Measurements from ENCODE around the gene GALNT9. TPM values are rescaled to one million over a fixed set of nuclear protein-coding genes. Genes with fewer than 3 reads are reported as not detected.

Gene GALNT9
- total RNA-seq, 6 experiments from 2014 or later, result not detected

DNA sequence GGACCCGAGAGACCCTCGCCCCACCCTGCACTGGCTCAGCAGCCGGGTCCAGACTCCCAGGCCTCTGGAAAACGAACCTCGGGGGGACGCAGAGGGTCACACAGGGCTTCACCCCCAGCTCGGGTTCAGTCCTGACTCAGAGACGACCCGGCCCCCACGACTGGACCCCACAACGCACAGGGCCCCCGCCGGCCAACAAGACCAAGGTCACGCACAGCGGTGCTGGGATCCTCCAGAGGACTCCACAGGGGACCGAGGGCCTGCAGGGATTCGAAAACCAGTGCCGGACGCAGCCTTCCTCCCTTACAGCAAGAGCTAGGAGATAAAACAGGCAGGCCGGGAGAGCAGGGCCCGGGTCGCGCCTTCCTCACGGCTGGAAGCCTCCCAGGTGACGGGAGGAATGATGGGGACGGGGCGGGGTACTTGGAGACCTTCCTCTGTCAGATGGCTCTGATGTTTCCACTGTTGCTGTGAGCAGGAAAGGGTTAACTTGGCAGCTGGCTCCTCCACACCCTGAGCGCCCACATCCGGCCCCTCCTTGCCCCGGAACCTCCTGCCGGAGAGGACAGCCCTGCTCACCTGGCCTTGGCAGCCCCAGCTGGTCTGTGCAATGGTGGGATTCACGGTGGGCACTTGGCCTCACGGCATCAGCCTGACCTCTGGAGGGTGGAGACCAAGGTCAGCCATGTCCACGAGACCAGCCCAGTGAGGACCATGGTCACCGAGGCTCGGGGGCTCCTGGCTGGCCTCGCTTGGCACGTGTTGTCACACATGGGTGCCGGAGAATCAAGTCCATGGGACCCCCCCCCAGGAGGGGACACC is 46.2 kb downstream of the GALNT9 start:
- TF ChIP-seq, protein P1, sequence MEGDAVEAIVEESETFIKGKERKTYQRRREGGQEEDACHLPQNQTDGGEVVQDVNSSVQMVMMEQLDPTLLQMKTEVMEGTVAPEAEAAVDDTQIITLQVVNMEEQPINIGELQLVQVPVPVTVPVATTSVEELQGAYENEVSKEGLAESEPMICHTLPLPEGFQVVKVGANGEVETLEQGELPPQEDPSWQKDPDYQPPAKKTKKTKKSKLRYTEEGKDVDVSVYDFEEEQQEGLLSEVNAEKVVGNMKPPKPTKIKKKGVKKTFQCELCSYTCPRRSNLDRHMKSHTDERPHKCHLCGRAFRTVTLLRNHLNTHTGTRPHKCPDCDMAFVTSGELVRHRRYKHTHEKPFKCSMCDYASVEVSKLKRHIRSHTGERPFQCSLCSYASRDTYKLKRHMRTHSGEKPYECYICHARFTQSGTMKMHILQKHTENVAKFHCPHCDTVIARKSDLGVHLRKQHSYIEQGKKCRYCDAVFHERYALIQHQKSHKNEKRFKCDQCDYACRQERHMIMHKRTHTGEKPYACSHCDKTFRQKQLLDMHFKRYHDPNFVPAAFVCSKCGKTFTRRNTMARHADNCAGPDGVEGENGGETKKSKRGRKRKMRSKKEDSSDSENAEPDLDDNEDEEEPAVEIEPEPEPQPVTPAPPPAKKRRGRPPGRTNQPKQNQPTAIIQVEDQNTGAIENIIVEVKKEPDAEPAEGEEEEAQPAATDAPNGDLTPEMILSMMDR (IDR thresholded peaks at IDR 0.05), result no peak
- no peak for TF ChIP-seq POLR2A (IDR thresholded peaks at IDR 0.05)
- Histone ChIP-seq H3K36me3 (no peaks in the 10 kb centered on the region), H3K4me3 (no peak overlapping the region), H3K27me3 (peaks cover 0 to 5% of the 10 kb centered on the region in 2 donors), H3K27ac (no peak overlapping the region), H3K4me1 (no peaks in the 10 kb centered on the region), H3K9me3 (no peaks in the 10 kb centered on the region)
- no peak for ATAC-seq
- DNase-seq, result no peak
- WGBS (ENCODE audit: insufficient coverage, low coverage, low lambda C conversion rate, missing lambda C conversion rate), result 14% methylated on average over 13 of the region's 39 CpGs
- intact Hi-C loops (cut with DNase I), result no loop called here

DNA sequence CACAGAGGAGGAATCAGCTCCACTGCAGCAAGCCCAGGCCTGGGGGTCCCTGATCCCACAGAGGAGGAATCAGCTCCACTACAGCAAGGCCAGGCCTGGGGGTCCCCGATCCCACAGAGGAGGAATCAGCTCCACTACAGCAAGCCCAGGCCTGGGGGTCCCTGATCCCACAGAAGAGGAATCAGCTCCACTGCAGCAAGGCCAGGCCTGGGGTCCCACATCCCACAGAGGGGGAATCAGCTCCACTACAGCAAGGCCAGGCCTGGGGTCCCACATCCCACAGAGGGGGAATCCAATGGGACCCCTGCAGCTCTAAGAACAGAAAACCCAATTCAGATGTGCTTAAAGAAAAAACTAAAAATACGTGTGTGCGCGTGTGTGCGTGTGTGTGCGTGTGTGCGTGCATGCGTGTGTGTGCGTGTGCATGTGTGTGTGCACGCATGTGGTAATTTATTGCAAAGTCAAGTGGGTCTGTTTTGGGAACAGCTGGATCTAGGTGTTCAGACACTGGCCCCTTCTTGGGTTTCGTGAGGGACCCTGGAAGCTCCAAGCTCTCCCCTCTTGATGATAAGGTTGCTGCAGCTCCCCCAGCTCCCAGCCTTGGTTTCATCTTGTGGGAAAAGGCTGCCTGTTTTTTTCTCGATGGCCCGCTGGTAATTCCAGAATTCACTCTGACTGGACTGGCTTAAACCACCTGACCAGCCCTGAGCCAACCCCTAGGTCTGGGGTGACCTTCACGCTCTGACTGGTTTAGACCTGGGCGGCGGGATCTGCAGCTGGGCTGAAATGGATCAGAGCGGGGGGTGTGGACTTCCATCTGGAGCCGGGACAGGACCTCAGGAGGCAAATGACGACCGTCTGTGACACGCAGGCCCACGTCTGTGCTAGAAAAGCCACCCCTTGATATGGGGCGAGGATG is 47.1 kb downstream of the GALNT9 start:
- no peaks in the 10 kb centered on the region for H3K4me1 ChIP-seq
- H3K9me3 ChIP-seq, result no peaks in the 10 kb centered on the region
- intact Hi-C loops (cut with DNase I), result no loop called here
- peaks cover 0 to 5% of the 10 kb centered on the region in 2 donors for H3K27me3 ChIP-seq
- 51% methylated on average over 4 of the region's 23 CpGs for WGBS (ENCODE audit: insufficient coverage, low coverage, low lambda C conversion rate, missing lambda C conversion rate)
- no peak for DNase-seq
- TF ChIP-seq POLR2A (IDR thresholded peaks at IDR 0.05), result no peak
- TF ChIP-seq, protein P1 (IDR thresholded peaks at IDR 0.05), result no peak
- H3K4me3 ChIP-seq, result no peak overlapping the region
- no peak for ATAC-seq
- H3K36me3 ChIP-seq, result no peaks in the 10 kb centered on the region
- H3K27ac ChIP-seq, result no peak overlapping the region

DNA sequence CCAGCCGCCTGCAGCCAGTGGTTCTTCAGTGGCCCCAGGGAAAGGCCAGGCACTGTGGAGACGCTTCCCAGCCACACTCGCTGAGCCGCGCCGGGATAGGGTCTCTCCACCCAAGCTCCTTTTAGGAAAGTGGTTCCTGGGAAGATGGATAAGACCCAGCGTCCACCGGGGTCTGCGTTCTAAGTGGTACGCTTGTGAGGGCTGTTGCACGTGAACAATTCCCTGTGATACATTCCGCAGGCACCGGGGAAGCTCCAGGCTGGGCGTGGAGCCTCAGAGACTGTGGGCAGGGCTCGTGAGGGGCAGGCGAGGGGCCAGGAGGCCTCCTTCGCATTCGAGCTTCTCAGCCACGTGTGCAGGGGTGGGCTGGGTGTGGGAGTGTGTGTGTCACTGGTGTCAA is 48.4 kb downstream of the GALNT9 start:
- WGBS (ENCODE audit: insufficient coverage, low coverage, low lambda C conversion rate, missing lambda C conversion rate), result 42% methylated on average over 9 of the region's 19 CpGs

DNA sequence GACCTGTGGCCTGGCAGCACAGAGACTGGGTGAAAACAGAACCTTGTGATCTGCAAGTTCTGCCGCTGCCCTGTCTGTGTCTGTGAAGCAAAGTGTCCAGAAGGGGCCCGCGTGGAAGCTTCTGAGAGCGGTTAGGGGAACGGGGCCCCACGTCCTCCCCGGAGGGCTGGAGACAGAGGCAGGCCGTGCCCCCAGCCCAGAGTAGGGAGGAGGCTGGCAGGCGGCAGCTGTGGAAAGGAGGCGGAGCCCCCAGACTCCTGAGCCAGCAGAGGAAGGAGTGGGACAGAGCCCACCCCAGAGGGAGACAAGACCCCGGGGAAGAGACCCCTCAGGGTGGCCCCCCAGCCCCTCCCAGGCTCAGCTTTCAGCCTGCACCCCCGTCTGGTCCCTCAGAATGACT is 49.0 kb downstream of the GALNT9 start:
- intact Hi-C loops (cut with DNase I), result no loop called here
- H3K4me1 ChIP-seq, result no peaks in the 10 kb centered on the region
- 48% methylated on average over 2 of the region's 12 CpGs for WGBS (ENCODE audit: insufficient coverage, low coverage, low lambda C conversion rate, missing lambda C conversion rate)
- no peak overlapping the region for H3K27ac ChIP-seq
- TF ChIP-seq, protein P1 (IDR thresholded peaks at IDR 0.05), result no peak
- ATAC-seq, result no peak
- no peak overlapping the region for H3K4me3 ChIP-seq
- no peaks in the 10 kb centered on the region for H3K36me3 ChIP-seq
- no peaks in the 10 kb centered on the region for H3K9me3 ChIP-seq
- no peaks in the 10 kb centered on the region for H3K27me3 ChIP-seq
- DNase-seq, result no peak

More for the DNA sequence above, 48.4 kb downstream of the GALNT9 start:
- H3K4me1 ChIP-seq, result no peaks in the 10 kb centered on the region
- intact Hi-C loops (cut with DNase I), result no loop called here
- H3K36me3 ChIP-seq, result no peaks in the 10 kb centered on the region
- no peaks in the 10 kb centered on the region for H3K27me3 ChIP-seq
- no peak overlapping the region for H3K4me3 ChIP-seq
- ATAC-seq (no peak), DNase-seq (no peak)
- H3K27ac ChIP-seq, result no peak overlapping the region
- TF ChIP-seq, protein P1 (IDR thresholded peaks at IDR 0.05), result no peak
- no peak for TF ChIP-seq POLR2A (IDR thresholded peaks at IDR 0.05)
- no peaks in the 10 kb centered on the region for H3K9me3 ChIP-seq

All from right lobe of liver (tissue), 6 donors.